Gastroesophageal sphincter (tissue), 4 donors: ENCODE results near the gene RAB21. TPM values are rescaled to one million over a fixed set of nuclear protein-coding genes. Genes with fewer than 3 reads are reported as not detected.

Source experiments
- ATAC-seq: fragments of 150-250 bp; one replicate; pipeline ENCODE4 v1.9.1; 2016; ENCODE audit warnings: mild to moderate bottlenecking, moderate library complexity
- H3K27ac ChIP-seq, 4 donors: fragments of 200-600 bp; sonication (generic) in 3 of 4; 1 replicate in 3 of 4; 2 replicates in 1 of 4; pipeline ENCODE4 v1.5.1; 2016 to 2019
- H3K27me3 ChIP-seq: fragments of 200-600 bp; sonication (generic); one replicate; pipeline ENCODE4 v1.5.1; 2019
- H3K36me3 ChIP-seq, 2 donors: fragments of 200-600 bp; sonication (generic); one replicate each; pipeline ENCODE4 v1.5.1; 2019; ENCODE audit warnings: control low read depth in 1 of 2
- H3K4me1 ChIP-seq, 3 donors: fragments of 200-600 bp; sonication (generic); 1 replicate in 2 of 3; 2 replicates in 1 of 3; pipeline ENCODE4 v1.5.1; 2016 to 2019; ENCODE audit warnings: control low read depth in 2 of 3
- H3K4me3 ChIP-seq, 2 donors: fragments of 200-600 bp; sonication (generic); one replicate each; pipeline ENCODE4 v1.5.1; 2019; ENCODE audit warnings: mild to moderate bottlenecking in 1 of 2, moderate library complexity in 1 of 2
- H3K9me3 ChIP-seq, 3 donors: fragments of 200-600 bp; sonication (generic); one replicate each; pipeline ENCODE4 v1.5.1; 2017 to 2019; ENCODE audit warnings: control low read depth in 2 of 3
- EP300 ChIP-seq: sonication (generic); formaldehyde crosslinking; IDR thresholded peaks from one replicate; pipeline ENCODE4 v1.6.1; 2017; ENCODE audit warnings: antibody characterized with exemption, mild to moderate bottlenecking
- POLR2A ChIP-seq, 2 donors: fragments of 450-650 bp; IDR thresholded peaks; one replicate each; pipeline ENCODE4 v1.6.1; 2017; ENCODE audit warnings: antibody characterized with exemption in 2 of 2, mild to moderate bottlenecking in 2 of 2, moderate library complexity in 1 of 2
- POLR2AphosphoS5 ChIP-seq: sonication (generic); formaldehyde crosslinking; IDR thresholded peaks from one replicate; pipeline ENCODE4 v1.6.1; 2017; ENCODE audit warnings: antibody characterized with exemption
- WGBS, 2 donors: methylation state at CpG; one replicate each; pipeline ENCODE4 v1.1.5; 2018; ENCODE audit warnings: low coverage in 1 of 2; 5-methylcytosine and 5-hydroxymethylcytosine counted together
- total RNA-seq, 4 donors: library from RNA; depleted of rRNA; stranded (reverse); fragments of >200 nt; gene quantifications; one replicate each; pipeline ENCODE4 v1.1.0, GENCODE V29; 2016
- TF ChIP-seq, protein P1 (sequence below), 4 experiments: fragments of 200-600 bp in 2 of 4; fragments of 450-650 bp in 2 of 4; sonication (generic) in 1 of 4; IDR thresholded peaks; one replicate each; pipeline ENCODE4 v1.5.1; 2017 to 2019; ENCODE audit warnings: antibody characterized with exemption in 4 of 4, mild to moderate bottlenecking in 2 of 4, moderate library complexity in 2 of 4

Gene RAB21
- total RNA-seq, 4 donors from 2014 or later = 31.9 to 85.1 (median 45.8) TPM

DNA sequence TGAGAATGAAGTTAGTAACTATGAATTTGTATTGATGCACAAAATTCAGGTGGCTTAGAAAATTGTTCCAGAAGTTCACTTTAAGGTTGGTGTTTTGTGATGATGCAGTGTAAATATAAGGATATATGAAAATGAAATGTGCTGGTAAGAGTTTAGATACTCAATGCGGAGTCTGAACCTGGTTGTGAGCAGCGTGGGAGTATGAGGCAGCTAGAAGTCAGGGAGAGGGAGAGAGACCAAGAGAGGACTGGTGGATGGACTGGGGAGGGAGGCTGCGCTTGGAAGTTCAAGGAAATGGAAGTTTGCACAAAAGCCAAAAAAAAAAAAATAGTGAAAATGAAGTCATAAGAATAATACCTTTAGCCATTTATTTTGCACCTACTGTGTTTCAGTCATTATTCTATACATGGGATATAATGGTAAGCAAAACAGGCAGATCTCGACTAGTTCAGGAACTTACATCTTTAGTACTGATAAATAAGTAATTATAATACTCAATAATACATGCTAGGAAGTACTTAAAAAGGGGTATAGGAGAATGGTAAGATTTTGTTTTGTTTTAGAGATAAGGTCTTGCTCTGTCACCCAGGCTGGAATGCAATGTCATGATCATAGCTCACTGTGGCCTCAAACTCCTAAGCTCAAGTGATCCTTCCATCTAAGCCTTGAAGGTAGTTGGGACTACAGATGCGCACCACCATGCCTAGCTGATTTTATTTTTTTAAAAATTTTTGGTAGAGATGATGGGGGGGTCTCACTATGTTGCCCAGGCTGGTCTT, 10.0 kb upstream of the RAB21 start:
- no peak for ATAC-seq
- Histone ChIP-seq H3K9me3 (no peaks in the 10 kb centered on the region), H3K36me3 (no peaks in the 10 kb centered on the region), H3K4me3 (no peak overlapping the region), H3K4me1 (no peaks in the 10 kb centered on the region), H3K27me3 (peaks cover 7% of the 10 kb centered on the region), H3K27ac (no peak overlapping the region)
- WGBS, 2 donors = 84% methylated on average over 4 to 5 of the region's 5 CpGs
- TF ChIP-seq, protein P1, sequence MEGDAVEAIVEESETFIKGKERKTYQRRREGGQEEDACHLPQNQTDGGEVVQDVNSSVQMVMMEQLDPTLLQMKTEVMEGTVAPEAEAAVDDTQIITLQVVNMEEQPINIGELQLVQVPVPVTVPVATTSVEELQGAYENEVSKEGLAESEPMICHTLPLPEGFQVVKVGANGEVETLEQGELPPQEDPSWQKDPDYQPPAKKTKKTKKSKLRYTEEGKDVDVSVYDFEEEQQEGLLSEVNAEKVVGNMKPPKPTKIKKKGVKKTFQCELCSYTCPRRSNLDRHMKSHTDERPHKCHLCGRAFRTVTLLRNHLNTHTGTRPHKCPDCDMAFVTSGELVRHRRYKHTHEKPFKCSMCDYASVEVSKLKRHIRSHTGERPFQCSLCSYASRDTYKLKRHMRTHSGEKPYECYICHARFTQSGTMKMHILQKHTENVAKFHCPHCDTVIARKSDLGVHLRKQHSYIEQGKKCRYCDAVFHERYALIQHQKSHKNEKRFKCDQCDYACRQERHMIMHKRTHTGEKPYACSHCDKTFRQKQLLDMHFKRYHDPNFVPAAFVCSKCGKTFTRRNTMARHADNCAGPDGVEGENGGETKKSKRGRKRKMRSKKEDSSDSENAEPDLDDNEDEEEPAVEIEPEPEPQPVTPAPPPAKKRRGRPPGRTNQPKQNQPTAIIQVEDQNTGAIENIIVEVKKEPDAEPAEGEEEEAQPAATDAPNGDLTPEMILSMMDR (IDR thresholded peaks at IDR 0.05) = no peak
- TF ChIP-seq POLR2A (IDR thresholded peaks at IDR 0.05) = no peak
- TF ChIP-seq EP300 = no peak

DNA sequence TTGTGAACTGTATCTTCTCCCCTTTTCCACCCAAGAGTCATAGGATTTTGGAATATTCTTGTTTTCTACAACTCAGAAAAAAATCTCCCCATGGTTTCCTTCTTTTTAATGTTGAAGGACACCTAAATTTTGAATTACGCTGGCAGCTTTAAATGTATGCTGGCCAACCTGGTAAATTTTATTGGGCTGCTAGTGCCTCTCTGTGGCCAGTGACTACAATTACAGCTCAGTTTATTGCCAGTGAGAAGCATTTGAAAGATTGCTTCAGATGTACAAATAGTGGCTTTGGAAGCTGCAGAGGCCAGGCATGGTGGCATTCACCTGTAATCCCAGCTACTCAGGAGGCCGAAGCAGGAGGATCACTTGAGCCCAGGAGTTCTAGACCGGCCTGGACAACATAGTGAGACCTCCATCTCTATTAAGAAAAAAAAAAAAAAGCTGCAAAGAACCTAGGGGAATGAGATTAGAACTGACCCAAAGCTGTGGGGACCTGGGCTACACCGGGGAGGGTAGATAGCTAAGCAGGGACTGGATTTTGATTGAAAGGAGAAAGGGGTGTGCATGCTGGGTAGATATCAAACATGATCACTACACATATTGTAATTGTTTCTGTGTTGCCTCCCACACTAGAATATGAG, 7.6 kb upstream of the RAB21 start:
- 6 to 28% methylated on average over 3 to 4 of the region's 4 CpGs for WGBS, 2 donors
- H3K9me3 ChIP-seq = no peaks in the 10 kb centered on the region
- TF ChIP-seq, protein P1 (IDR thresholded peaks at IDR 0.05) = peak; percentile 53 to 81 (median 71)
- no peak for TF ChIP-seq EP300
- peak; percentile 7 for TF ChIP-seq POLR2AphosphoS5
- no peaks in the 10 kb centered on the region for H3K36me3 ChIP-seq
- H3K27ac ChIP-seq = no peak overlapping the region
- ATAC-seq = peak; percentile 58
- H3K4me1 ChIP-seq = no peaks in the 10 kb centered on the region
- peaks cover 20% of the 10 kb centered on the region for H3K27me3 ChIP-seq
- H3K4me3 ChIP-seq = no peak overlapping the region

DNA sequence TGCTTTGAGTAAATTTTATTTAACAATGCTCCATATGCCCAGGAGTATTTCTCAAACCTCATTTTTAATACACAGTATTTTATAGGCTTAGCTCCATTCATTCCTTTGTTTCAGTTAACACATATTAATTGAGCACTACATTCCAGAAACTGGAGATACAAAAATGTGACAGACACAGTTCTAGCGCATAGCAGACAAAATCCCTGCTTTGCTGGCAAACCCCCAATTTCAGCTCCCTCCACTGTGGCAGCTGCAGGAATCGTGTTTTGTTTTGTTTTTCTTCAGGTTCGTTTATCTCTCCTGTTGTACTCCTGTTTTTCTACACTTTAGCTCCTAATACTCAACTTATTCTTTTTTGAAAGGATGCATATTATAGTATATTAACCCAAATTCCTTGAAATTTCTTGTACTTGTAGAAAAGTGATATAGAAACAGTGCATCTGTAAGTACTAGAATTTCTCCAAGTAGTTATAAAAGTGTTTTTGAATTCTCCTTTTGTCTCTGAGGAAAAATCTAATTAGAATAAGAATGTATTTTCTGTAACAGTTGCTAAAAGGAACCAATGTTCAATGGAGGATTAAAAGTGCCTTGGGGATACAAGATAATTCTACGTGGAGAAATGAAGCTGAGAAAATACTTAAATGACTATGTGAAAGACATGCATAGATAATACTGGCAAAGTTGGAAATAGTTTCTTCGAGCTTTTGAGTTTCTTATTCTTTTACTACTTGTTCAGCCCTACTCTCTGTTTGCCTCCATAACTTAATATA, 6.4 kb upstream of the RAB21 start:
- H3K36me3 ChIP-seq = no peaks in the 10 kb centered on the region
- H3K9me3 ChIP-seq = no peaks in the 10 kb centered on the region
- no peak for ATAC-seq
- peaks cover 20% of the 10 kb centered on the region for H3K27me3 ChIP-seq
- H3K27ac ChIP-seq = no peak overlapping the region
- no peaks in the 10 kb centered on the region for H3K4me1 ChIP-seq
- TF ChIP-seq POLR2AphosphoS5 (no peak), POLR2A (IDR thresholded peaks at IDR 0.05) (no peak), EP300 (no peak)
- TF ChIP-seq, protein P1 (IDR thresholded peaks at IDR 0.05) = no peak
- 40% methylated on average over 3 to 5 of the region's 5 CpGs for WGBS, 2 donors
- H3K4me3 ChIP-seq = no peak overlapping the region

DNA sequence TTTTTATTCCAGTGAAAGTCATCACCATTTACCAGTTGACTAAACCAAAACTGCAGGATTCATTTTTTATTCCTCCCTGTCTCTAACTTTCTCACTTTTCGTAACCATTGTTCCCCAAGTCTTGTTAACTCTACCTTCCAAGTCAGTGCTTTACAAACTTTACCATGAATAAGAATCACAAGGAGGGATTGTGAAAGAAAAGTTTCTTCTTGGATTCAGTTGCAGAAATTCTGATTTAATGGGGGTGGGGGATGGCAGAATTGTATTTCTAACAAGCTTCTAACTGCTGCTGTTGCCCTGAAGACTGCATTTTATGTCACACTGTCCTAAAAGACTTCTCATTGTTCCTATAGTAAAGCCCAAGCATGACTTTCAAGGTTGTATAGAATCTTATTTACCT, 5.0 kb upstream of the RAB21 start:
- TF ChIP-seq, protein P1 (IDR thresholded peaks at IDR 0.05) = no peak
- no peak for TF ChIP-seq POLR2AphosphoS5
- TF ChIP-seq EP300 = no peak
- TF ChIP-seq POLR2A (IDR thresholded peaks at IDR 0.05) = no peak
- ATAC-seq = no peak
- H3K36me3 ChIP-seq = no peaks in the 10 kb centered on the region

More for the DNA sequence above, 5.0 kb upstream of the RAB21 start:
- 64% methylated on average over 1 of the region's 1 CpG; no CpG with 5 or more reads in 1 of the 2 donors for WGBS, 2 donors
- H3K4me1 ChIP-seq = peaks cover 0 to 8% (median 0%) of the 10 kb centered on the region in 3 donors
- H3K4me3 ChIP-seq = no peak overlapping the region
- no peaks in the 10 kb centered on the region for H3K9me3 ChIP-seq
- H3K27me3 ChIP-seq = peaks cover 20% of the 10 kb centered on the region
- no peak overlapping the region for H3K27ac ChIP-seq
